ENCODE measurements around the gene SLC24A3. TPM values are rescaled to one million over a fixed set of nuclear protein-coding genes. Genes with fewer than 3 reads are reported as not detected.

The SLC24A3 gene
- total RNA-seq, 1 donor from 2014 or later: 0.10 TPM

DNA sequence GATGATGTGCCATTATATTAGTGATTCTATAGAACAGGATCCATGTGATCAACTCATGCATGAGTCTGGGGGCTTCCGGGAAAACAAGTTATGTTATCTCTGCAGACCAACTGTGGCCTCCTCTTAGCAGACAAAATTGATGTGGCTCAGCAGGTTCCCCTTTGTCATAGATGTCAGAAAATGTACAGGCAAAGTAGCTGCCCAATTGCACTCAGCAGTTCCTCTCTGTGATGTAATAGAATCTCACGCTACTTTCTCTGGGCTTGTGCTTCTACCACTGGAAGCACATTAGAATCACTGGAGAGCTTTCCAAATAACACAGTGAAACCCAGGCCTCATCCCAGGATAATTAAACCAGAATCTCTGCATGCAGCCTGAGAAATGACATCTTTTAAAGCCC is 253.1 kb downstream of the SLC24A3 start:
- H3K27ac Mint-ChIP-seq (ENCODE audit: unreplicated experiment): no peak overlapping the region
- no peak for DNase-seq (ENCODE audit: low spot score)
- no peaks in the 10 kb centered on the region for H3K4me1 Mint-ChIP-seq (ENCODE audit: low read depth)
- no peaks in the 10 kb centered on the region for H3K36me3 Mint-ChIP-seq (ENCODE audit: low read depth)
- H3K27me3 Mint-ChIP-seq (ENCODE audit: low read depth): peaks cover 2% of the 10 kb centered on the region
- no peak overlapping the region for H3K4me3 Mint-ChIP-seq (ENCODE audit: unreplicated experiment)
- H3K9me3 Mint-ChIP-seq (ENCODE audit: low read depth): peaks cover 4% of the 10 kb centered on the region
- TF ChIP-seq, protein P1, sequence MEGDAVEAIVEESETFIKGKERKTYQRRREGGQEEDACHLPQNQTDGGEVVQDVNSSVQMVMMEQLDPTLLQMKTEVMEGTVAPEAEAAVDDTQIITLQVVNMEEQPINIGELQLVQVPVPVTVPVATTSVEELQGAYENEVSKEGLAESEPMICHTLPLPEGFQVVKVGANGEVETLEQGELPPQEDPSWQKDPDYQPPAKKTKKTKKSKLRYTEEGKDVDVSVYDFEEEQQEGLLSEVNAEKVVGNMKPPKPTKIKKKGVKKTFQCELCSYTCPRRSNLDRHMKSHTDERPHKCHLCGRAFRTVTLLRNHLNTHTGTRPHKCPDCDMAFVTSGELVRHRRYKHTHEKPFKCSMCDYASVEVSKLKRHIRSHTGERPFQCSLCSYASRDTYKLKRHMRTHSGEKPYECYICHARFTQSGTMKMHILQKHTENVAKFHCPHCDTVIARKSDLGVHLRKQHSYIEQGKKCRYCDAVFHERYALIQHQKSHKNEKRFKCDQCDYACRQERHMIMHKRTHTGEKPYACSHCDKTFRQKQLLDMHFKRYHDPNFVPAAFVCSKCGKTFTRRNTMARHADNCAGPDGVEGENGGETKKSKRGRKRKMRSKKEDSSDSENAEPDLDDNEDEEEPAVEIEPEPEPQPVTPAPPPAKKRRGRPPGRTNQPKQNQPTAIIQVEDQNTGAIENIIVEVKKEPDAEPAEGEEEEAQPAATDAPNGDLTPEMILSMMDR (IDR thresholded peaks at IDR 0.05): no peak

DNA sequence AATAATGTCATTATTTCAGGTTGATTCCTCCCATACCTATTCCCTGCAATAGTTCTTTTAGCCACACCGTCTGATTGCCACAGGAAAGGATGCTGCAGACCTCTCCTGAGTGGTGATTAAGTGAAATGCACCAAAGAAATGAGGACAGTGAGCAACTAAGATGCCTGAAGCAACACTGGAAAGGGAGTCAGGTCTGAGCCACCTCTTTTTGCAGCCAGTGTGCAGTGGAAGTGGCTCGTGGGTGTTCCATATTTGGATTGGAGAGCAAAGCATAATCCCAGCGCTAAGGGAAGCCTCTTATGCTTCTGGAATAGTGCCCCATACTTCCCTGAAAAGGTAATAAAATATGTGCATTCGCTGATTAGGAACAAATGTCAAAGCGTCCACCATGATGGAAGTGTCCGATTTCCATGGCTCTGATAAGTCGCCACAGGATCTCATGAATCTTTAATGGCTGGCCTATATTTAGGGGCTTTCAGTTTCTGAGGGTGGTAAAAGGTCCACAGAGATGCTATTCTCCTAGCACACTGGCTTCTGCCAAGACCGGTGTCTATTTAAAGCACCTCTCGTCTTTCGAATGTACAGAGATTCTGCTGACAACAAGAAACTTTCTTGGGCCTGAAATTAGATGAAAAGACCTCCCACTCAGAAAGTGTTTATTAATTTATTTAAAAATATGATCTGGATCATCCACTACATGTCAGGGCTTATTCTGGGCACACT is 253.9 kb downstream of the SLC24A3 start:
- H3K9me3 Mint-ChIP-seq (ENCODE audit: low read depth): peaks cover 4% of the 10 kb centered on the region
- TF ChIP-seq, protein P1 (IDR thresholded peaks at IDR 0.05): no peak
- H3K27me3 Mint-ChIP-seq (ENCODE audit: low read depth): peaks cover 9% of the 10 kb centered on the region
- no peaks in the 10 kb centered on the region for H3K4me1 Mint-ChIP-seq (ENCODE audit: low read depth)
- no peaks in the 10 kb centered on the region for H3K36me3 Mint-ChIP-seq (ENCODE audit: low read depth)
- H3K27ac Mint-ChIP-seq (ENCODE audit: unreplicated experiment): no peak overlapping the region
- no peak for DNase-seq (ENCODE audit: low spot score)
- H3K4me3 Mint-ChIP-seq (ENCODE audit: unreplicated experiment): no peak overlapping the region

DNA sequence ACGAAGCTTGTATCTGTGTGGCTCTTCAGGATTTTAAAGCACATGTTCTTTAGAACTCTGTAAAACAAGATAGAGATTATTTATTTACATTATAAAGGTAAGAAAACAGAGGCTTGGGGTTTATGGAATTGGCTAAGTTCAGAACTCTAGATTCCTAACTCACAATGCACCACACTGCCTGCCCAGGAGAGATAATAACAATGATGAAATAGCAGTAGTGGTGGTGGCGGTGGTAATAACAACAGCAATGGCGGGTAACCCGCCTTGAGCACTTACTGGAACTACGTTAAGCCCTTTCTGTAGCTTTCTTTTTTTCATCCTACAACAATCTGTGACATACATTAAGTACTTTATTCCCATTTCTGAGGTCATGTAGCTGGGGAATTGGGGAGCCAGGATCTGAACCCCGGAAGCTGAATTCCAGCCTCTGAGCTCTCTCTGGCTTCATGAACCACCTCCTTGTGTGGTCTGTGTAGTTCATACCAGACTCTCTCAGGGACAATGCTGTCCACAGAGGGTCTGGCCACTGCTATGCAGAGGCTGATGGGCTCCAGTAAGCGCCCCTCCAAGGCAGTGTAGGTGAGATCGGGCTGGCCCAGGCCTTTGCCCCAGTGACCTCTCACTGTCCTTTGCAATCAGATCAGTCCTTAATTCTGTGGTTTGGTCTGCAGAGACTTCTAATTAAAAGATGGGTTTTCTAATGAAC is 260.9 kb downstream of the SLC24A3 start:
- Mint-ChIP-seq H3K36me3 (ENCODE audit: low read depth) (no peaks in the 10 kb centered on the region), H3K27ac (ENCODE audit: unreplicated experiment) (no peak overlapping the region), H3K4me3 (ENCODE audit: unreplicated experiment) (no peak overlapping the region), H3K9me3 (ENCODE audit: low read depth) (peaks cover 4% of the 10 kb centered on the region), H3K27me3 (ENCODE audit: low read depth) (peaks cover 8% of the 10 kb centered on the region), H3K4me1 (ENCODE audit: low read depth) (no peaks in the 10 kb centered on the region)
- DNase-seq (ENCODE audit: low spot score): no peak
- TF ChIP-seq, protein P1 (IDR thresholded peaks at IDR 0.05): no peak

- H3K27ac Mint-ChIP-seq (ENCODE audit: unreplicated experiment): no peak overlapping the region
- H3K9me3 Mint-ChIP-seq (ENCODE audit: low read depth): peaks cover under 1% of the 10 kb centered on the region
- H3K27me3 Mint-ChIP-seq (ENCODE audit: low read depth): peaks cover 8% of the 10 kb centered on the region
- no peak overlapping the region for H3K4me3 Mint-ChIP-seq (ENCODE audit: unreplicated experiment)
- TF ChIP-seq, protein P1 (IDR thresholded peaks at IDR 0.05): no peak
- DNase-seq (ENCODE audit: low spot score): no peak
- no peaks in the 10 kb centered on the region for H3K36me3 Mint-ChIP-seq (ENCODE audit: low read depth)
- H3K4me1 Mint-ChIP-seq (ENCODE audit: low read depth): no peaks in the 10 kb centered on the region
Measured at GRCh38 chr20:19473922-19474286, 261.5 kb downstream of the SLC24A3 start.

DNA sequence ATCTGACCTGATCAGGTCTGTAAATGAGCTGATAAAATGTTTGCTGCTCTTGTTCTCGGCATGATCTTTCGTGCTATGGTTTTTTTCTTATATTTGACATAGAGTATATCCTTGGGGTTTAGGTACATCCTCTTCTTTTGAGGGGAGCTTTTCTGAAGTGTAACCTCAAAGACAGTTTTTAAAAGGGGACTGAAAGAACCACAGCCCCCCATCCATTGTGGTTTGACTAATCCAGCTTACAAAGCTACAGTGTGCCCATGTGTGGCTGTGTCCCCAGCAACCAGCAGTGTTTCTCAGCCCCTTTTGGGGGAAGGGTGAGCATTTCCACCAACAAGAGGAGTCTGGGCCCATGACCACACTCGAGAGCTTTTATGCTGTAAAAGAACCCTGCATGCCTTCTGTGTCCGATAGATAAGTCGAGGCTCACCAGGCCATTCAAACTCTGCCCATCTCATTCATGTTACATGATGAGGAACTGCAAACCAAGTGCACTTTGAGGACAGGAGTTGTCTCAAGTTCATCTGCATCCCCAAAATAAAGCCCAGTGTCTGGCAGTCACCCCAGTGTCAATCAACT is 266.0 kb downstream of the SLC24A3 start:
- peaks cover 1% of the 10 kb centered on the region for H3K27me3 Mint-ChIP-seq (ENCODE audit: low read depth)
- peaks cover 5% of the 10 kb centered on the region for H3K9me3 Mint-ChIP-seq (ENCODE audit: low read depth)
- no peak overlapping the region for H3K4me3 Mint-ChIP-seq (ENCODE audit: unreplicated experiment)
- H3K4me1 Mint-ChIP-seq (ENCODE audit: low read depth): no peaks in the 10 kb centered on the region
- no peak for DNase-seq (ENCODE audit: low spot score)
- H3K36me3 Mint-ChIP-seq (ENCODE audit: low read depth): no peaks in the 10 kb centered on the region
- TF ChIP-seq, protein P1 (IDR thresholded peaks at IDR 0.05): no peak
- no peak overlapping the region for H3K27ac Mint-ChIP-seq (ENCODE audit: unreplicated experiment)

All from chondrocyte (in vitro differentiated cells).